GM23248 (cell line): ENCODE data around the gene C2CD4C. TPM values are rescaled to one million over a fixed set of nuclear protein-coding genes. Genes with fewer than 3 reads are reported as not detected.
"Not testable (repeated sequence)": the region's sequence is repeated elsewhere in the genome, so short reads cannot be mapped to it uniquely, and the experiment has no call there.

Experiments
- DNase-seq: peaks from one replicate; pipeline ENCODE4 v3.0.0-alpha.2; 2015
- H2AFZ ChIP-seq: fragments of 200-600 bp; sonication (generic); 2 replicates; pipeline ENCODE4 v1.6.1; 2016; ENCODE audit warnings: antibody characterized with exemption
- H3F3A ChIP-seq: fragments of 200-600 bp; sonication (generic); 2 replicates; pipeline ENCODE4 v1.6.1; 2016; ENCODE audit warnings: mild to moderate bottlenecking, antibody characterized with exemption, mixed run types; ENCODE audit not compliant: insufficient read depth
- H3K27ac ChIP-seq: fragments of 200-600 bp; sonication (generic); 2 replicates; pipeline ENCODE4 v1.5.1; 2016; ENCODE audit warnings: mild to moderate bottlenecking
- H3K27me3 ChIP-seq: fragments of 200-600 bp; sonication (generic); replicated peaks from 2 replicates; pipeline ENCODE4 v1.6.1; 2016; ENCODE audit warnings: mild to moderate bottlenecking; ENCODE audit not compliant: insufficient read depth
- H3K36me3 ChIP-seq: fragments of 200-600 bp; sonication (generic); 2 replicates; pipeline ENCODE4 v1.6.1; 2016; ENCODE audit warnings: low read depth, mild to moderate bottlenecking
- H3K4me1 ChIP-seq: fragments of 200-600 bp; sonication (generic); 2 replicates; pipeline ENCODE4 v1.6.1; 2016; ENCODE audit warnings: mild to moderate bottlenecking; ENCODE audit not compliant: insufficient read depth
- H3K4me2 ChIP-seq: fragments of 200-600 bp; sonication (generic); one replicate; pipeline ENCODE4 v1.6.1; 2016; ENCODE audit warnings: mild to moderate bottlenecking; ENCODE audit not compliant: unreplicated experiment
- H3K4me3 ChIP-seq: fragments of 200-600 bp; sonication (generic); 2 replicates; pipeline ENCODE4 v1.5.1; 2016; ENCODE audit warnings: mild to moderate bottlenecking
- H3K79me2 ChIP-seq: fragments of 200-600 bp; sonication (generic); 2 replicates; pipeline ENCODE4 v1.6.1; 2016; ENCODE audit warnings: mild to moderate bottlenecking; ENCODE audit not compliant: insufficient read depth
- H3K9ac ChIP-seq: fragments of 200-600 bp; sonication (generic); 2 replicates; pipeline ENCODE4 v1.6.1; 2016; ENCODE audit warnings: mild to moderate bottlenecking
- H3K9me2 ChIP-seq: fragments of 200-600 bp; sonication (generic); 2 replicates; pipeline ENCODE4 v1.6.1; 2016; ENCODE audit warnings: mixed run types, mild to moderate bottlenecking, moderate library complexity; ENCODE audit not compliant: insufficient read depth
- H3K9me3 ChIP-seq: fragments of 200-600 bp; sonication (generic); one replicate; pipeline ENCODE4 v1.6.1; 2017; ENCODE audit warnings: low read depth
- H4K20me1 ChIP-seq: fragments of 200-600 bp; sonication (generic); 2 replicates; pipeline ENCODE4 v1.6.0; 2016; ENCODE audit not compliant: insufficient read depth
- EZH2 ChIP-seq: fragments of 200-600 bp; sonication (generic); IDR thresholded peaks from 2 replicates; pipeline ENCODE4 v1.6.1; 2018; ENCODE audit warnings: antibody characterized with exemption, mild to moderate bottlenecking; ENCODE audit not compliant: insufficient read depth, poor library complexity, severe bottlenecking
- EZH2phosphoT487 ChIP-seq: fragments of 200-600 bp; sonication (generic); IDR thresholded peaks from 2 replicates; pipeline ENCODE4 v1.6.1; 2018; ENCODE audit warnings: antibody characterized with exemption, moderate library complexity, mild to moderate bottlenecking, low read depth; ENCODE audit not compliant: insufficient read depth
- WGBS, 2 experiments: methylation state at CpG; one replicate each; pipeline ENCODE4 v1.1.6; 2015 to 2017; ENCODE audit warnings: low lambda C conversion rate in 2 of 2, low coverage in 1 of 2; ENCODE audit errors: missing lambda C conversion rate in 2 of 2; 5-methylcytosine and 5-hydroxymethylcytosine counted together
- in situ Hi-C: fragments of 300-500 bp; cut with MboI; formaldehyde crosslinking; loops from 2 replicates; pipeline ENCODE4 v1.15.0; 2020
- polyA plus RNA-seq: library from polyadenylated mRNA; unstranded; fragments of >200 nt; fragmentation: Nextera tagmentation; extraction: Ambion mirVana; gene quantifications from 2 replicates; pipeline ENCODE4 v1.2.1, GENCODE V29; 2016
- total RNA-seq: library from RNA; depleted of rRNA; stranded (reverse); fragments of >200 nt; shearing (Covaris generic); gene quantifications from 2 replicates; pipeline ENCODE4 v1.2.3, GENCODE V29; 2014

C2CD4C gene
- total and polyA plus RNA-seq, 2 experiments from 2014 or later, result 0.05 to 0.32 TPM

GRCh38 chr19:389935-390289, 19.0 kb downstream of the C2CD4C start:
- Histone ChIP-seq H2AFZ (no peak overlapping the region), H3K9me3 (no peaks in the 10 kb centered on the region), H4K20me1 (no peaks in the 10 kb centered on the region), H3K36me3 (no peaks in the 10 kb centered on the region), H3K79me2 (no peaks in the 10 kb centered on the region), H3K4me3 (no peak overlapping the region), H3K4me1 (no peaks in the 10 kb centered on the region), H3K9ac (no peak overlapping the region), H3K9me2 (no peaks in the 10 kb centered on the region), H3K4me2 (no peak overlapping the region), H3K27me3 (peaks cover 20% of the 10 kb centered on the region; the same call in 1 of the 2 replicates), H3F3A (peaks cover 21% of the 10 kb centered on the region), H3K27ac (no peak overlapping the region)
- in situ Hi-C loops, result no loop called here
- TF ChIP-seq EZH2 (no peak), EZH2phosphoT487 (no peak)
- no peak for DNase-seq
- WGBS, 2 experiments, result 57 to 58% methylated on average over 11 to 12 of the region's 12 CpGs

DNA sequence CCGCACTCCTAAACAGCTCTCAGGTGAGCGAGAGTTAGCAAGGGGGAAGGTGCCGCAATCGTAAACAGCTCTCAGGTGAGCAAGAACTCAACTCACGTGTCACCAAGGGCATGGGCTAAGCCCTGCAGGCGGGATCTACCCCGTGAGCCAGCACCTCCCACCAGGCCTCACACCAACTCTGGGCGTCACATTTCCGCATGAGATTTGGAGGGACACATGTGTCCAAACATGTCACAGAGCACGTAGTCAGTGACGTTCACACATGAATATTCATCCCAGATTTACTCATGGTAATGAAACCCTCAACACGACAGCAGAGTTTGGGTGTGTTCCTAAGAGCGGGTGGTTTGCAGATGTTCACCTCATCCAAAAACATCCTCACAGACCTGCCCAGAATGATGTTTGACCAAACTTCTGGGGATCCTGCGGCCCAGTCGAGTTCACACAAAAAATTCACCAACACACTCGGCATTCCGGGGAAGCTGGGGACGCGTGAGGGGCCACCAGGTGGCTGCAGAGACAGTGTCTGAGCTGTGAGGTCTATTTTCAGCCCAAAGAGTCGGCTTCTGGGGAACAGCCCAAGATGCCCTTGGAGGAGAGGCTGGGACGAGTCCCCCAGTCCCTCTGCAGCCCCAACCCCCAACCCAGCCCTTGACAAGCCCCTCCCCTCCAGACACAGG, 19.6 kb downstream of the C2CD4C start:
- peaks cover 20% of the 10 kb centered on the region; the same call in 1 of the 2 replicates for H3K27me3 ChIP-seq
- no peaks in the 10 kb centered on the region for H4K20me1 ChIP-seq
- no peaks in the 10 kb centered on the region for H3K9me2 ChIP-seq
- H3K27ac ChIP-seq, result no peak overlapping the region
- H3K4me1 ChIP-seq, result no peaks in the 10 kb centered on the region
- TF ChIP-seq EZH2phosphoT487 (no peak), EZH2 (no peak)
- no peak overlapping the region for H3K9ac ChIP-seq
- in situ Hi-C loops, result no loop called here
- WGBS, 2 experiments, result 27 to 28% methylated on average over 19 to 21 of the region's 21 CpGs
- no peaks in the 10 kb centered on the region for H3K36me3 ChIP-seq
- H3K4me2 ChIP-seq, result no peak overlapping the region
- no peak overlapping the region for H2AFZ ChIP-seq
- H3F3A ChIP-seq, result peaks cover 15% of the 10 kb centered on the region
- no peaks in the 10 kb centered on the region for H3K79me2 ChIP-seq
- H3K9me3 ChIP-seq, result no peaks in the 10 kb centered on the region
- H3K4me3 ChIP-seq, result no peak overlapping the region
- DNase-seq, result peak; percentile 42

- TF ChIP-seq EZH2phosphoT487 (no peak), EZH2 (no peak)
Observed at GRCh38 chr19:388691-389090, 20.3 kb downstream of the C2CD4C start.

GRCh38 chr19:387777-388176, 21.2 kb downstream of the C2CD4C start:
- H3F3A ChIP-seq, result peaks cover under 1% of the 10 kb centered on the region; the same call in 1 of the 2 replicates
- peaks cover 20% of the 10 kb centered on the region; the same call in 1 of the 2 replicates for H3K27me3 ChIP-seq
- DNase-seq, result no peak
- peaks cover 8% of the 10 kb centered on the region for H3K4me1 ChIP-seq
- H3K36me3 ChIP-seq, result no peaks in the 10 kb centered on the region
- no peaks in the 10 kb centered on the region for H3K9me3 ChIP-seq
- no peaks in the 10 kb centered on the region for H3K9me2 ChIP-seq
- no peaks in the 10 kb centered on the region for H3K79me2 ChIP-seq
- no peak overlapping the region for H3K27ac ChIP-seq
- H3K4me2 ChIP-seq, result no peak overlapping the region
- no peaks in the 10 kb centered on the region for H4K20me1 ChIP-seq
- no peak overlapping the region for H3K9ac ChIP-seq
- 78 to 88% methylated on average over 10 to 21 of the region's 21 CpGs for WGBS, 2 experiments
- no peak overlapping the region for H3K4me3 ChIP-seq
- TF ChIP-seq EZH2 (no peak), EZH2phosphoT487 (no peak)
- in situ Hi-C loops, result no loop called here
- no peak overlapping the region for H2AFZ ChIP-seq

More at GRCh38 chr19:388691-389090, 20.3 kb downstream of the C2CD4C start:
- Histone ChIP-seq H3K4me1 (no peaks in the 10 kb centered on the region), H2AFZ (no peak overlapping the region), H3K4me2 (no peak overlapping the region), H4K20me1 (no peaks in the 10 kb centered on the region), H3K9me2 (no peaks in the 10 kb centered on the region), H3K4me3 (no peak overlapping the region), H3K27me3 (peaks cover 20% of the 10 kb centered on the region; the same call in 1 of the 2 replicates), H3K79me2 (no peaks in the 10 kb centered on the region), H3F3A (peaks cover 8% of the 10 kb centered on the region), H3K9ac (no peak overlapping the region), H3K36me3 (no peaks in the 10 kb centered on the region), H3K27ac (no peak overlapping the region), H3K9me3 (no peaks in the 10 kb centered on the region)
- in situ Hi-C loops, result no loop called here
- 58 to 59% methylated on average over 17 of the region's 17 CpGs for WGBS, 2 experiments
- DNase-seq, result no peak

GRCh38 chr19:386632-387301, 22.2 kb downstream of the C2CD4C start:
- H3K36me3 ChIP-seq, H3K4me3 ChIP-seq, in situ Hi-C loops, H4K20me1 ChIP-seq, H3K9ac ChIP-seq, H3K4me1 ChIP-seq, H3K27ac ChIP-seq, H3F3A ChIP-seq, H3K9me3 ChIP-seq, H3K79me2 ChIP-seq, H3K4me2 ChIP-seq, H3K9me2 ChIP-seq, H2AFZ ChIP-seq: not testable (repeated sequence)
- peak; percentile 26 for DNase-seq
- WGBS, 2 experiments, result 13 to 16% methylated on average over 17 to 20 of the region's 22 CpGs
- peaks cover 20% of the 10 kb centered on the region; the same call in 1 of the 2 replicates for H3K27me3 ChIP-seq

- WGBS, 2 experiments, result 68 to 69% methylated on average over 8 of the region's 8 CpGs
- peaks cover 20% of the 10 kb centered on the region; the same call in 1 of the 2 replicates for H3K27me3 ChIP-seq
Observed at GRCh38 chr19:386189-386588, 22.8 kb downstream of the C2CD4C start.

More at GRCh38 chr19:386189-386588, 22.8 kb downstream of the C2CD4C start:
- H2AFZ ChIP-seq, DNase-seq, H3K9me2 ChIP-seq, H3K27ac ChIP-seq, H3F3A ChIP-seq, H4K20me1 ChIP-seq, in situ Hi-C loops, H3K79me2 ChIP-seq, H3K4me2 ChIP-seq, H3K9ac ChIP-seq, H3K4me1 ChIP-seq, H3K4me3 ChIP-seq, H3K9me3 ChIP-seq, H3K36me3 ChIP-seq: not testable (repeated sequence)
